GM18519 (cell line): ENCODE results near the gene CMPK1.
"Not testable (repeated sequence)": the region's sequence is repeated elsewhere in the genome, so short reads cannot be mapped to it uniquely, and the experiment has no call there.

Experiments
- ATAC-seq: cut with Tn5 transposase; IDR thresholded peaks from one replicate; pipeline ENCODE4 v1.9.1; 2021; ENCODE audit warnings: mild to moderate bottlenecking, moderate library complexity; ENCODE audit not compliant: unreplicated experiment, low FRiP score

The CMPK1 gene

GRCh38 chr1:47333578-47333921 lies at the start of gene CMPK1:
TSS of gene CMPK1 (plus strand) at chr1:47333790. CDS start at chr1:47333946, 156 bp downstream.
- ATAC-seq, result peak; percentile 68

DNA sequence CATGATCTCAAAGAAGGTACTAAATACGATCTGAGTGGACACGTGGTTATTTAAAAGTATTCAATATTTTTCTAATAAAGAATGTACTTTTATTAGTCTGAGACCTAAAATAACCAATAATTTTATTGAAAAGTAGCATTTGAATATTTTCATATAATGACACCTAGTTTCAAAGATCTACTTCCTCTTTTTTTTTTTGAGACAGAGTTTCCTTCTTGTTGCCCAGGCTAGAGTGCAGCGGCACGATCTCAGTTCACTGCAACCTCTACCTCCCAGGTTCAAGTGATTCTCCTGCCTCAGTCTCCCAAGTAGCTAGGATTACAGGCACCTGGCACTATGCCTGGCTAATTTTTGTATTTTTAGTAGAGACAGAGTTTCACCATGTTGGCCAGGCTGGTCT lies 45.5 kb upstream of the CMPK1 start:
- not testable (repeated sequence) for ATAC-seq

DNA sequence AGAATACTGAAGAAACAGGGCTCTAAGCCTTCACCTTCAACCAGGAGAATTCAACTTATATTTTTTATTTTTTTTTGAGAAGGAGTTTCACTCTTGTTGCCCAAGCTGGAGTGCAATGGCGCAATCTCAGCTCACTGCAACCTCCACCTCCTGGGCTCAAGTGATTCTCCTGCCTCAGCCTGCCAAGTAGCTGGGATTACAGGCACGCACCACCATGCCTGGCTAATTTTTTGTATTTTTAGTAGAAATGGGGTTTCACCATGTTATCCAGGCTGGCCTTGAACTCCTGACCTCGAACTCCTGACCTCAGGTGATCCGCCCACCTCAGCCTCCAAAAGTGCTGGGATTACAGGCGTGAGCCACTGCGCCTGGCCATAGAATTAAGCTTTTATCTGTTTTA lies 38.7 kb upstream of the CMPK1 start:
- not testable (repeated sequence) for ATAC-seq

- no peak for ATAC-seq
These were observed 38.0 kb upstream of the CMPK1 start for GRCh38 chr1:47295579-47295978.

- ATAC-seq, result no peak
These were observed 35.4 kb upstream of the CMPK1 start for GRCh38 chr1:47298025-47298699.

DNA sequence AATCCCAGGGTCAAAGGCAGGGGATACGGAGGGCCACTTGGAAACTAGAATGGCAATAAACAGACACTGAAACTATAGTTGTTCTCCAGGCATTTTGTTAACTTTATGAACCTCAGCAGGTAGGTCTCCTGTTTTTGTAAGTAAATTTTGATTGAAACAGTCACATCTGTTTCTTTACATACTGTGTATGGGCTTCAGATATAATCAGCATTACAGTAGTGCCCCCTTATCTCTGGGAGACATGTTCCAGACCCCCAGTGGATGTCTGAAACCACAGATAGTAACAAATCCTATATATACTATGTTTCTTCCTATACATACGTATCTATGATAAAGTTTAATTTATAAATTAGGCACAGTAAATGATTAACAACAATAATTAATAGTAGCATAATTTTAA lies 31.1 kb upstream of the CMPK1 start:
- no peak for ATAC-seq

DNA sequence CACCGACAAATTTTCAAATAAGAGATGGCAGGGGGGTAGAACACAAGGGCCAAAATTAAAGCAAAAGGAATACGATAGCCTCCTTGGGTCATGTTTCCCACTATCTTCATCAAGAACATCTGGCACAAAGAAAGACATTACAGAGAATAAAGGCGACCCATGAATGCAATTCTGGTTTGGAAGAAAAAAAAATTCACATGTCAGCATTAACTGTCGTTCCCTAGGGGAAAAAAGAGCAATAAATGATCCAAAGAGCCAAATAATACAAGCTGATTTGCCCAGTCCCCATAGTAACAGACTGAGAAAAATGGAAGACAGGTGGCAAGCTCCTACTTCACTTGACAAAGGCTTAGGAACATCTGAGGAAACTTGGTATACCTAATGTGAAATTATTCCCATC lies 24.2 kb upstream of the CMPK1 start:
- ATAC-seq, result no peak

DNA sequence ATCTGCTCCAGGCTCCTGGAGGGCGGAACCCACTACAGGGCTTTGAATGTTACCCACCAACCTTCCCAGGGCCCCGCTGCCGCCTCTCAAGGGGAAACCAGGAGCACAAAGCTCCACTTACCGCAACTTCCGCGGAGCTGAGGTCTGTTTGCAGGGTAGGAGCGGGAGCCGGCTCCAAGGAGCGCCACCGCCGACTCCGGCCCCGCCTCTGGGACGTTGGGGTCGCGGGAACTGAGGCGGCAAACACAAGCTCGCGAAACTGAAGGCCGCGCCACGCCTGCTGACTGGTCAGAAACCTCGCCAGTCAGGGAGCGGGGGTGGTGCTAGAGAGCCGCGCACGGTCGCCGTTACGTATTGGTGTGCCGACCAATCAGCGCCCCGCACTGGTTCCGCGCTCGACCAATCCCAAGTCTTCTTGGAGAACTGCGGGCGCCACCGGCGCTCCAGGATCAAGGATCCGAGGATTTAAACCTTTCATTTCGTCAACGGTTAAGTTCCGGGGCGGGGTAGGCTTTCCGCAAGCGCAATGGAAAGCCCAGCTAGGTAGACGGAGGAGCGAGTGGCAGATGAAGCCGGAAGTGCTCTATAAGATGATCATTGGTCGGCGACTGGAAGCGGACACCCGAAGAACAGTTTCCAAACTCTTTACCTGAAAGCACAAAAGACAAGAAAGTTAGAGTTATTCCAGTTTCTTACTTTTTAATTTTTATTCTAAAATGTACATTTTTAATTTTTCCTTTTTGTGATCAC lies 19.5 kb upstream of the CMPK1 start, which contains the start of gene STIL:
Gene STIL (minus strand): TSS at position 233 of the 750 bp plus-strand sequence. CDS start 3,828 bp downstream, outside the sequence.
- ATAC-seq, result peak; percentile 92

- ATAC-seq, result no peak
These were observed 15.7 kb upstream of the CMPK1 start for GRCh38 chr1:47317841-47318240.

GRCh38 chr1:47319968-47320367 lies 13.6 kb upstream of the CMPK1 start:
- not testable (repeated sequence) for ATAC-seq

DNA sequence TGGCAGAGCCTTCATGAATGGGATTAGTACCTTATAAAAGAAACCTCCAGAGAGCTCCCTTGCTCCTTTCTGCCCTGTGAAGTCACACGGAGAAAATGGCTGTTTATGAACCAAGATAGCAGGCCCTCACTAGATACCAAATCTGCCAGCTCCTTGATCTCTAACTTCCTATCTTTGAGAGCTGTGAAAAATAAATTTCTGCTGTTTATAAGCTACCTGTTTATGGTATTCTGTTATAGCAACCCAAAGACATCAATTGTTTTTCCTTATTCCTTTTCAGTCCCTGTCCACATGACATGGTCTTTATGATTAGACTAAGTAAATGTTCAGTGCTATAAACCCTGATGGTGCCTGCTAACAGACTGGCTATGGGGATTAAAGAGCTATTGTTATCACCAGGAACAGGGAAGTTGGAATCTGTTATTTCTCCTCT lies 10.0 kb upstream of the CMPK1 start:
- no peak for ATAC-seq

DNA sequence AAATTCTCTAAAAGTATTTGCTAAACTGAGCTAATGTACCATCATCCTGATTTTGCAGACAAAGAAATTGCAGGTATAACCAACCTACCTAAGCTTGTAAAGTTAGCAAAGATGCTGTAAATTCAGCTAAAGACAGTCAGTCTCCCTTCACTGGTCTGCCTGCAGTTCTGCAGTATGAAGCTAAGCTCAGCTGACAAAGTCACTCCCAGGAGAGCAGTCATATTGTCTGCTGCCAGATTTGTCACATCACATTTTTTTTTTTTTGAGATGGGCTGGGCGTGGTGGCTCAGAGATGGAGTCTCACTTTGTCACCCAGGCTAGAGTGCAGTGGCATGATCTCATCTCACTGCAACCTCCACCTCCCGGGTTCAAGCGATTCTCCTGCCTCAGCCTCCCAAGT lies 8.9 kb upstream of the CMPK1 start:
- no peak for ATAC-seq

DNA sequence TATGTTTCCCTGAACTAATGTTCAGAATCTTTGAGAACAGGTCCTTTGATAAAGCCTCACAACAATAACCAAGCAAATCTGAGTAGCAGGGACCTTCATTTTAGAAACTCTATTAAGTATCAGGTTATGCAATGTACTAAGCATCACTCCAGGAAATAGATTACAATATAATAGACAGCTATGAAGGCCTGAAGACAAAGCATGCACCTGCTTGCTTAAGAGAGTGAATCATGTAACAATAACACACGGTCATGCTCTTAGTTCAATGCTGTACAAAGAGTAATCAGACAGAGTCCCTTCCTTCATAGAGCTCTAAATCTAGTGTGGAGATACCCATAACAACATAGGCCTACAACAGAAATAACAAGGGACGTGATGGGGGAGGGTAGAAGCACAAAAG lies 8.1 kb upstream of the CMPK1 start:
- ATAC-seq, result no peak

- no peak for ATAC-seq
These were observed 7.3 kb upstream of the CMPK1 start for GRCh38 chr1:47326271-47326670.

DNA sequence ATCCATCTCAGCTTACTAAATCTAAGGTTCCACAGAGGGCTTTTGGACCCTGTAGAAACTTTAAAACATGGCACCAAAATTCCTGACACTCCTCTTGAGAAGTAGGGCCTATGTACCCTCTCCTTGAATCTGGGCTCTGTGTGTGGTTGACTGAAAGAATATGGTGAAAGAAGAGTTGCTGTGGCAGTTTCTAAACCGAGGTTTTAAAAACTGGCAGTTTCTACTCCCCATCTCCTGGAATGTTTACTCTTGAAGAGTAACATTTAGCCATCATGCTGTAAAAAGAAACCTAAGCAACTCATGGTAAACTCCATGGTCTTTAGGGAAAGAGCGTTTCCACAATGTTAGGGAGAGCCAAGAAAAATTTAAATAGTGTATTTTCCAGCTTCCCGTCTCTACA lies 4.6 kb upstream of the CMPK1 start:
- ATAC-seq, result no peak

GRCh38 chr1:47330212-47330611 lies 3.4 kb upstream of the CMPK1 start:
- no peak for ATAC-seq

DNA sequence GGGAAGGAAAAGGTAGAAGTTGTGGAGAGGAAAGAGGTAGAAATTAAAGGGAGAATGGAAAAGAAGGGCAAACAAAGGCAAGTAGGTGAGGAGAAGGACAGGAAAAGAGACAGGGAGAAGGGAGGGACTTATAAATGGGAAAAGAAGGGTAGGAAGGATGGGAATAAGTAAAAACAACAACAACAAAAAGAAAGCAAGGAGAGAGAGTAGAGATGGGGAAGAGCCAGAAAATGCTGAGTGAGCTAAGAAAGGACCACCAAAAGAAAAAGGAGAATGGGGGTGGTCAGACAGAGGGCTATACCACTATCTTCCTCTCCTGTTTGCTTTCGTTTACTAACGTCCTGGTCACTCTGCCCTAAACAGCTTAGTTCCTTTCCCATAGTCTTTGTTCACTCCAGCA lies 1.7 kb upstream of the CMPK1 start:
- ATAC-seq, result no peak

GRCh38 chr1:47332779-47333577 lies 612 bp upstream of the CMPK1 start:
- no peak for ATAC-seq

DNA sequence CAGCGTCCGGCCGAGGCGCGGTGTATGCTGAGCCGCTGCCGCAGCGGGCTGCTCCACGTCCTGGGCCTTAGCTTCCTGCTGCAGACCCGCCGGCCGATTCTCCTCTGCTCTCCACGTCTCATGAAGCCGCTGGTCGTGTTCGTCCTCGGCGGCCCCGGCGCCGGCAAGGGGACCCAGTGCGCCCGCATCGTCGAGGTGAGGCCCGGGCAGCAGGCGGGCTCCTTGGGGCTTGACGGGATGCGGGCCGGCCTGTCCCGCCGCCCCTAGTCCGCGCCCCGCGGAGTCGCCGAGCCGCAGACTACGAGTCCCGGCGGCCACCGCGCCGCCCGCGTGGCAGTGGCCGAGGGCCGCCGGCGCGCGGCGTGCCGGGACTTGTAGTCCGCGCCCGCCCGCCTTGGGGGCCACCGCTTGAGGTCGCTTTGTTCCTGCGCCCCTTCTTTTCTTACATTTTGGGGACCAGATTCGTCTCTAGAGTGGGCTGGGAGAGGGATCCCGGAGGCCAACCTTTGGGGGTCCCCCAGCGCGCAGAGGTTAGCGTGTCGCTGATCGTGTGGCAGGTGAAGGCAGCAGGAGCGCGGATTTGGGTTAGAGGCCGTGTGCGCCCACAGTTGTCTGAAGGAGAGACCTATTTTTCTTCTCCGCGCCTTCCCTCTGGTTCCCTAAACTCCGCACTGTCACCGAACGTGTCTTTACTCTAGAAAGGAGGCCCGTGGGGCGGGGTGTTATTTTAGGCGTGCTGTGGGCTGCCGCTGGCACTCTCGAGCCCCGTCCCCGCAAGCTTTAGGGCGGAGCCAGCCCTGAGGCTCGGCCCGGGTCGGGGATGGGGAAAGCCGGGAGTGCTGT lies 553 bp downstream of the CMPK1 start:
- ATAC-seq, result peak; percentile 70

- no peak for ATAC-seq
These were observed 1.3 kb downstream of the CMPK1 start for GRCh38 chr1:47334765-47335435.
